GM21423 (cell line): Measurements from ENCODE around the gene MAST4.

Experiments
- ATAC-seq: cut with Tn5 transposase; IDR thresholded peaks from one replicate; pipeline ENCODE4 v1.9.1; 2021; ENCODE audit warnings: mild to moderate bottlenecking, moderate library complexity; ENCODE audit not compliant: unreplicated experiment

MAST4 gene

DNA sequence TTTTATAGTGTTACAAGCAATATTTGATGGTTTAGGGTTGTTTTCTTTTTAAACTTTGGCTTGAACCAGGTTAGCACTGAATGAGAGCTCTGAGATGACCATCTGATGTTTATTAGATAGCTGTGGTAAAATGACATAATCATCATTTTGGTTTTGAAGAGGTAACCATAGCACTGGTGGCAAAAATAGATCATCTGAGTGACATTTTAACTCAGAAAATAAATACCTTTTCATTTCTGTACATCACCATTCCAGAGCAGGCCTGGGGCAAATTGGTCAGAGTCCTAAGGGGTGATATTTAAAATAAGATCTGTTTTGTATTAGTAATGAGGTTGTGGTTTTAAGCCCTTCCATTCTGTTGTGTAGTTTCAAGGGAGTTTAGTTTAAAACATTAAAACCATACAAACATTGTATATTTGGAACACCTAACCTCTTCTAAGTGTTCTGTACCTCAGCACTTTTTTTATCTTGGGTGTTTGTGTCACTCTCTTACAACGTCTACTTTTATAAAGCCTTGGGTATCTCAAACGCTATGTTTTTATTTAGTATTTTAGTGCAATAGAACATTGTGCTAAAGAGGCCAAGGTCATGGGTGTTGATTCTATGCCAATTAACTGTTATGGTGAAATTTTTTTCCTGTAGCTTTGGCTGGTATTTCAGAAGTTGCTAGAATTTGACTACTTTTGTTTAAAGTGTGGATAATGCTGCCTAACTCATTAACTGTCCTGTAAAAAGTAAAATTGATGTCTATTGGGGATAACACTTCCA, 434.3 kb downstream of the MAST4 start:
- no peak for ATAC-seq

DNA sequence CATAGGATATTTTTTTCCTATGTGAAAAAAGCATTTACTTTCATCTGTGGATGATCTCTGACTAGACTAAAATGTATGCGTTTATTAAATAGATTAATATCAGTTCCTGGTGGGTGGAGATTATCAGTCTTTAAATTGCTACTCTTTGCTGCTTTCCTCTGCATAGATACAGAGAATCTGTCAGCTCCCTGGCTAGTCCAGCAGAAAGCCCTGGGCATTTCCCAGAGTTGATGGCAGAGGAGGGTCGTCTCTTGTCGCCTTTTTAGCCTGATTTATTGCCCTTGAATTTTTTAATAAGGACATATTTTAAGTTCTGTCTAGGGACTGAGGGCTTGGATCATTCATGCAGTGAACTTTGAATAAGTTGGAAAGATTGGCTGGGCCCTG, 434.9 kb downstream of the MAST4 start:
- ATAC-seq: no peak

DNA sequence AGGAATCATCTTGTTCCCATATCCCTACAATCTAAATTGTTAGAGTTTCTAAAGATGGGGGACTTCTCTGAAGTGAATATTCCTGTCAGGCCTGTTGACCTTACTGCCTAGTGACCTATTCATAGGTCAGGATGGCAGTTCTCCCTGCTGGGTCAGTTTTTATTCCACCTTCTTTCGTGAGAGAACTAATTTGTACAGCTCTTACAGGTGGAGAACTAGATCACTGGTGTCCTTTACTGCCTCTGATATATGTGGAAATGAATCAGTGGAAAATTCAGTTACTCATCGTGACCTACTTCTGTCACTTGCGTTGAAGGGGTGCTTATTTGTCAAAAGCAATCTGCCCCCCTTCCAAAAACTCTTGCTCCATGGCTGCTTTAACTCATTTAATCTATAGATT, 435.5 kb downstream of the MAST4 start:
- no peak for ATAC-seq

DNA sequence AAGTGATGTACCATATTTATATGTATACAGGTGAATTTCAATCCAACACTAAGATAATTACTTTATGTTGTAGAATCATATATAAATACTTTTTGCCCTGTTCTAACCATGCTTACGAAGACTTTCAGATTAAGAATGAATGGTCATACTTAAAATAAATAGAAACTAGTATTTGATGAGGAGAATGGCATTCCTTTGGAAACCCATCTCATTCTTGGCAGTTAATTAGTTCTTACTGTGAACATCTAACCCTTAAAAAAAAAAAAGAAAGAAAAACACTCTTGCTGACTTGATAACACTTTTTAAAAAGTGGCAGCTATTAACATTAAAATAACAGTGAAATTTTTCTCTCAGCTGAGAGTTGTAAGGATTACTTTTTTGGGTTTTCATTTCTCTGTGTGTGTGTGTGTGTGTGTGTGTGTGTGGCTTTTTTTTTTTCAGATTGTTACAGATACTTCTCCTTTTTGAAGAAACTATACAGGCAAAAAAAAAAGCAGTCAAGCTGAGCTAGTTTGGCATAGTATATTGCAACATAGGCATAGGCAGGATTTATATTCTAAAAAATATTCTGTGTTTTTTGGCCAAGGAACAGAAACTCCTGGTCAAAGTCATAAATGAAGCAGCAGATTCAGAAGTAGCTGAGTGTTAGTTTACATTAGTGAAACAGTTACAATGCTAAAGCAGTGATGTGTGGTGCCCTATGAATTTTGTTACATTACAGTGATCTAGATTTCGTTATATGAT, 436.9 kb downstream of the MAST4 start:
- no peak for ATAC-seq

DNA sequence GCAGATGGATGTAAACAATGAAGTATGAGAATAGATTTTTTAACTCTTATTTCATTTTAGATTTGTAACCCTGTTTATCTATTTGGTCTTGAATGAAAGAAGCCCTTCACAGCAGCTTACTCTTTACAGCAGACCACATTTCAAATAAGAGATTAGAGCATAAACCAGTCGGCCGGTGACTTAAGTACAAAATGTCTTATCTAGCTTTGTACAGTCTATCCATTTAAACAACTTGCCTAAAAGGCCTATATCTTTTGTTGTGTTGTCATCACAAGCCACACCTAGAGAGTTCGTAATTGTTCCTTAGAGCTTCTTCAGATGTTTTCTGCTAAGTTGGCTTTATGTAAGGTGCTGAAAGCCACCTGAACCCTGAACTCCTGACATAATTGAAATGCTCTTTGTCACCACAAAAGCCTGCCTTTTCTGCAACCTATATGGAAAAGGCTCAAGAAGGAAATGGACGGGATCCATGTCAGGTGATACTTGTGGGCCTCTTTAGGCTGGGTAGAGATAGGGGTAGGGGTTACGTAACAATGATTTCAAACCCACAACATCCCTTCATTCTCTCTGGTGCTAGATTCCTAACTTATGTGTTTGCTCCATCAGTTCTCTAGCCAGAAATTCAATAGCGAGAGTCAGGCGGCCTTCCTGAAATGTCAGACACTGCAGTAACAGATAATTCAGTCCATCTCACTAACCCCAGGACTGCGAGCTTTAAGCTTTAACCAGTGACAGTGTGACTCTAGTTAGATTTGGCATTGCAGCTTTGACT, 437.9 kb downstream of the MAST4 start:
- no peak for ATAC-seq

DNA sequence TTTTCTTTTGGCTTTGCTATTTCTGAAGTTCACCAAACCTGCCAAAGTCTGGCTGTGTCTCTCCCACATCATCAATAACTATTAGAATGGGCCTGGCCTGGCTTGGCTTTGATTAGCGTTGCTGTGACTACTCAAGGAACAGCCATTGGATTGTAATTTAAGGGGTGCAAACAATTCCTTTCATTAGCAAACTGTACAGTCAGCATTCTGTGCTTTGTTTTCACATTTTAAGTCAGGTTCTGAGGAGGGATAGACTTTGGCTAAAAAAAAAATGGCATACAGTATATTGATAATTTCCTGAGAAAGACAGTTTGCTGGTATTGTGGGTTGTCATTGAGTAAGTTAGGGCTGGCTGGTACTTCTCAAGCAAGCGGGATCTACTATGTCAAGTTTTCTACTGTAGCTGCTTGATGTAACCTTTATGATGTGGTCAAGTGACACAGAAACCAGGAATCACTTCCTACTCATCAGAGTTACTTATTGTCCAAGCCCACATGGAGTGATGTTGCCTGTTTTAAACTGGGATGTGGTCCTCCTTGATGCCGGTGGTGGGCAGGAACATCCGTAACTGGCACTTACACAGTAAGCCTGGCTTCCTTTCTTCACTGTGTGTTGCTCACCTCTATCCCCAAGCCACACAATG, 439.0 kb downstream of the MAST4 start:
- ATAC-seq: no peak

DNA sequence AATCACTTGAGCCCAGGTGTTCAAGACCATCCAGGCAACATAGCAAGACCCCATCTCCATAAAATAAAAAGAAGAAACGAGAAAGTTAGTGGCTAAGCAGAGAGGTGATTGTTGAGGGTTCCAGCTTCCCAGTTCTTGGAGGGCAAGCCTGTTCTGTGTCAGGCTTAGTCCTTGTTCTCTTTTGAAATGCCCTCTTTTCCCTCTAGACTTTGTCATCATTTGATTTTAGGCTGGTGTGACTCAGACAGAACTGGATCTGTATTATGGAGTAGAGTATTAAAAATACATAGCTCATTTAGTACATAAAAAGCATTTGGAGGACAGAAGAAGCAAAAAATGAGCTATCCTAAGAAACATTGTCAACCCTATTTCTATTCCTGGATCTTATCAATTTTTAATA, 441.0 kb downstream of the MAST4 start:
- no peak for ATAC-seq

DNA sequence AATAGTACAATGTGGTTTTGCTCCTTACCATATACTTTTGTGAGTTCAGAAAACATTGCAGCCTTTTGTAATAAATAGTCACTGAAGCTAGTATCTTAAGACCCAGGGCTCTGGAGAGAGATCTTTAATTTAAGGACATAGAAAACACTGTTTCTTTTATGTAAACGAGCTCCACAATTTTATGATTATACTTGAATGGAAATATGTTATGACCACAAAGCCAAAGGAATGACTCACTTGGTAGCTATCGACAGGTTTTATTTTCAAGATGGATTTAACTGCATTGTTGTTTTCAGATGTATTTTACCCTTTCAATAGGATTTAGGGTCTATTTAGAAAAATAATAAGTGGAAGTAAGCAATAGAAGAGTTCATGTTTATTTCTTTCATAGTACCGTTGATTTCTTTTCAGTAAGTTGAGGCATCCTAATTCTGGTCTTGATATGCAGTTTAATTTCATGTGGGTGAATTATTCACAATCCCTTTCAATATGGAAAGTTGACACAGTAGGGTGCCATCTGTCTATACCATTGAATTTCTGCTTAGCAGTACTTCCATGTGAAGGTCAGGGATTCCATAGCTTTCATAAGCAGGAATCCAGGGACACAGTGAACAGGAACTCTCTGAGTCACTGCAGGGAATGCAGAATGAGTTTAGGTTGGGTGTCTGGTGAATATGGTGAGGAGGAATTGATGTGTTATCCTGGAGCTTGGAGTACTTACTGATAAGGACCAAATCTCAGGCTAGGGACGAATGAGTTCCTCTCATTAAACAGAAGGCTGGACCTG, 442.8 kb downstream of the MAST4 start:
- no peak for ATAC-seq

DNA sequence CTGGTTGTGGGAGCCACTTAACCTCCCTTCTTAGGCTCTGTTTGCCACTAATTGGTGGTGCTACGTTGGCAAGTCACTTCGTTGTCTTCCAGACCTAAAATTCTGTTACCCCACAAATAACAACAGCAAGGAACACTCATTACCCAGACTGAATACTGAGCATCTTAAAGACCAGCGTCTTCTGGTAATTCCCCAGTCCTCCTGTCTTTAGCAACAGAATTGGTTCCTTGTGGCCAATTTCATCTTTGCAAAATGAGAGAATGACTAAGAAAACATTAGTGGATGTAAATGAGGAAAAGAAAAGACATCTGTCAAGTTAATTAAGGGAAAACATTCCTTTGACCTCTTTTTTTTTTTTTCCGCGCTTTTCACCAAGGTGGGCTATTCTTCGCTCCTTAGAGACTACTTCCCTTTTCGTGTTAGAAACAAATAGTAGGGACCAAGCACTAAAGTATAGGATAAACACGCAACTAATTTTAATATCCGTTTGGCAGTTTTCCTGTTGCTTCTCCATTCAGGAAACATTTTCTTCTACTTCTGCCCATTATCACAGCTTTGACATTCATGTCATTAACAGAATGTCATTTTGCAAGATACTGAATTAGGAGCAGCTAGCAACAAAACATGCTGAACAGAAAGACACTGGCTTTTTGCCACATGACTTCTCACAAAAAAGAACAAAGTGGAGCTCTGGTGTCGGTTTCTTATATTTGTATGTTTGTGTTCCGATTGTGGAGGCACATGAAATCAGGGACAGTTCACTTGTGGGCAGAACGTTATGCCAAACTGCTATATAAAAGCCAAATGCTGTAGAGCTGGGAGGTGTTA, 446.2 kb downstream of the MAST4 start:
- ATAC-seq: no peak

DNA sequence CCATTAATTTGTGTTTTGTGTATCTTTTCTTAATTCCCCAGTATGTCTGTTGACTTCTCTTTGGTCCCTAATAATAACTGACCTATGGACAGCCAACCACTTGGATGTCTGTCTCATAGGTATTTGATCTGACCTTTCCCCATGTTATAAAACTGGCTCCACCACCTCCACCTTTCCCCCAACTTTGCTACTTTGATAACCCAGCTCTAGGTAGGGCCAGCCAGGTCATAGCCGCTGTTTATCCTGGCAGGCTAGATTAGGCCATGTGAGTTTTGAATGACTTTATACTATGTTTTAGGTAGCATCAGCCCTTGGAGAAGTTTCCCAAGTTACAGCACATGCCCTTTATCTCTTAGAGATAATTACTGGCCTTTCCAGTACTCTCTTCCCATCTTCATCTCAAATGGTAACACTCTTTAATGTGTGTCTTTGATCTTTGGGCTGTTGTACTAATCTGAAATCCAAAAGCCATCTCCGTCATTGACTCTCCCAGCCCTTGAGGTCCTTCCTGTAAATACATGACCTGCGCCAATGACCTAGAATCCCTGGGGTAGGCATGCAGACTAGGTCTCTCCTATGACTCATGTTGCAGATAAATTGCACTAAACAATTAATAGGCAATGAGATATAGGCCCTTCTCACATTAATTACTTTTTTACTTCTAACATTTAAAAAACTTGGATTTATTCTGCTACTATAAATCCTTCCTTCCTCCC, 447.8 kb downstream of the MAST4 start:
- no peak for ATAC-seq

DNA sequence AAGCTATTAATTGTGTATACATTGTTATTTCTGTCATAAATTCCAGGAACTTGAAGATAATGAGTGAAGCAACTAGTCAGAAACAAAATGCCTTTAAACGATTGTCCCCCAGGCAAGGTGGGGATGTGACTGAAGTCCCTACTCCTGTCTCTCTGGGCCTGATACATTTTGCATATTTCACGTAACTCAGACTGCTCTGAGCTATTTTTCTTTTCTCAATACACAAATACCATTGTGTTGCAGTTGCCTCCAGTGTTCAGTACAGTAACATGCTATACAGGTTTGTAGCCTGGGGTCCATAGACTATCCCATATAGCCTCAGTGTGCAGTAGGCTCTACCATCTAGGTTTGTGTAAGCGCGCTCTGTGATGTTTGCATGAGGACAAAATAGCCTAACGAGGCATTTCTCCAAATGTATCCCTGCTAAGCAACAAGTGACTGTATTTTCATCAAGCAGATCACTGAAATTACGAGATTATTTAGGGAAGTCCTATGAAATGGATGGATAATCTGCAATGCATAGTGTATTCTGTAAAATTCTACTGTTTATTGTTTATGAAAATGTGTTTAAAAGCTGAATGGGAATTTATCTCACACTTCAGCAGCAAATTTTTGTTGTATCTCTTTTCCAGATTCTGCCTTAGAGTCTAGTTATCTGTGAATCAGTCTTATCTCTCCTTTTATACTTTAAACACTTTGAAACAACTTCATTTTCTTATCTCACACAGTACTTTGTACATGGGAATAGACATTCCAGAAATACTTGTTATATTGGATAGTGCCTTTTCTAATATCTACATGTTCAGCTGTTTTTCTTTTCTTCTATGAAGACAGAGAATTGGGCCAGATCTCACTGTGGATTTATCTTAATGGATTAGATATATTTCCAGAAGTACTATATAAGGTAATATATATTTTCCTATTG, 449.9 kb downstream of the MAST4 start:
- no peak for ATAC-seq

DNA sequence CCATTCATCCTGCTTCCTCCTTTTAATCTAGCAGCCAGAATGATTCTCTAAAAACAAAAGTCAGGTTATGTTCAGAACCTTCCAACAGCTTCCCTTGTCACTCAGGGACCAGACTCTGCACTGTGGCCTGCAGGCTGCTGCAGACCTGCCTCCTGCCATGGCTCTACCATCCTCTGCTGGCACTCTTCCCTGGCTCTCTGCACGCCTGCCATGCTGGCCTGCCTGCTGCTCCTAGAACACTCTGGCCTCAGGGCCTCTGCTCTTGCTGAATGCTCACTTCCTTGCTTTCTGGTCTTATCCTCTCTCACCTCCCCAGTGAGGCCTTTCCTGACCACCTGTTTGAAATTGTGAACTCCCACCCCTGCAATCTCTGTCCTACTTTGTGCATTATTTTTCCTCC, 451.0 kb downstream of the MAST4 start:
- ATAC-seq: no peak

DNA sequence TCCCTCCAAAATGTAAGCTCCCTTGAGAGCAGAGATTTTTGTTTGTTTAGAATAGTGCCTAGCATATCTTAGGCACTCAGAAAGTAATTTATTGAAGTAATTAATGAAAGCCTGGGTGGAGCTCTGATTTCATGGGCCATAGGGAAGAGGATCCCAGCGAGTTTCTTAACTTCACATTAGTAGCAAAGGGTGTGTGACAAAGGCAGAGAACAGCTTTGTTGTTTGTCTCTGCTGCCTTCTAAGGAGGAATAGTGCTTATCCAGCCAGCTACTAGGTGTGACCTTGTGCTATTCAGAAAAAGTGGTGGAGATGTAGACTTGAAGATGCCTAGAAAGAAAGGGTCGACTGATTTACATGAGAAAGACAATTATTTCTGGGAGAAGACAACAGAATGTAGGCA, 451.4 kb downstream of the MAST4 start:
- no peak for ATAC-seq

DNA sequence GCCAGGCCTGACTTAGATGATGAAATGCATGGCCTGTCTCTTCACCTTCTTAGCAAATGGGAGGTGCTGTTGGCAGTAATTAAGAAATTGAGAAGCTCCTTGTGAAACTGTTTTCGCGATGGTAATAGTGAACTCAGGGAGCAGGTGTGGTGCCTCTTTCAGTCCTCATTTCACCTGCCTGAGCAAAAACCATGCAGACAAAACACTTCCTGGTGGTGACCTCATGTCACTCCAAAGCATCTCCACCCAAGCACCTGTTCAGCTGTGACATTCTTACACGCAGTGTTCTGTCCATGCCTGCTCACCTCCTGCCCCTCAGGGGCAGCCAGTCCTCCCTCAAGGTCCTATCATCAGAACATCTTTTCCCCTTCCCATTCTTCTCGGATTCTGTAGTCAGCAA, 453.9 kb downstream of the MAST4 start:
- ATAC-seq: no peak

DNA sequence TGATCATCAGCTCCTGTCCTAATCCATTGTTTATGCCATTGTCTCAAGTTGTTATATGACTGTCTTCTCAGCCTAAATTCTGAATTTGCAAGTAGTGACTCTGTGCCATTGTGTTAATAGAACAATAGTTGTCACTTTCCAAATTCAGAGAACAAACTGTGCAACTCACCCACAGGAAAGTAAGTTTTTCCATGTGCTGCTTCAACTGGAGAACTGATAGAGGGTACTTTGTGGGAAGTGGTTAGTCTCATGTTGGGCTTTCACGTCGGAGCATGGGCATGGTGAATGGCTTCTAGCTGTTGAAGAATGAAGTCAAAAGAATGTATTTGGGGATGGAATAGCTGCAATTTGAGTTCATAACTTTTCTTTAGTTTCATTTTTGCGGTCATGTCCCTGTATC, 454.4 kb downstream of the MAST4 start:
- no peak for ATAC-seq

DNA sequence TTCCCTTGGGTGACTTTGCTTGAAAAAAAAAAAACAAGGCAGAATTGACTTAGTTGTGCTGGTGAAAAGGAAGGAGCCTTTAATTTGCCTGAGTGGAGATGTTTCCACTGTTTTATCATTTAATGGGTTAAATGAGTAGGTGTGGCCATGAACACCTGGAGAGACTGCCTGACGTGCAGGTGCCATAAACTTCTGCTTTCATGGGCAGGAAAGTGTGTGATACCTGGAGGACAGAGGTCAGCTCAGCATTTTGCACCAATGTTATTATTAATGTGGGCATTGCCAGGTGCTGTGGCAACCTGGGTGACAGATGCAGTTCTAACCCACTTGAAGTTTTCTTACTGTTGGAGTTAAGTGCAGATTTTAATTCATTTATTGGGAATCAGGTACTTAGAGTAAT, 455.0 kb downstream of the MAST4 start:
- no peak for ATAC-seq

DNA sequence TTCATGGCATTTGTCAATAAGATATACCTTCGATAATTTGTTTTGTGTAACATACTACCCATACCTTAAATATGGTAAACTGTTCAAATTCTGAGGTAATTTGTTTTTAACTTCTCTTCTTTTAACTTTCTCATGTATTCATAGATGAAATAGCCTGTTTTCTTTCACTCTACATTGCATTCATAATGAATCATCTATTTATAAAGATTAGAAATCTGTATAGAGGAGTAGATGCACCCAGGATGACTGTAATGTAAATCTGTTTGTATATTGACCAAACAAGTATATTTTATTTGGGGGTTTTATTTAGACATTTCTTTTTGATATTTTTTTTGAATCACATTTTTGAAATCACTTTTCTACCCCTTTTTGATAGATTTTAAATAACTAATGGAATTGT, 455.8 kb downstream of the MAST4 start:
- ATAC-seq: no peak

DNA sequence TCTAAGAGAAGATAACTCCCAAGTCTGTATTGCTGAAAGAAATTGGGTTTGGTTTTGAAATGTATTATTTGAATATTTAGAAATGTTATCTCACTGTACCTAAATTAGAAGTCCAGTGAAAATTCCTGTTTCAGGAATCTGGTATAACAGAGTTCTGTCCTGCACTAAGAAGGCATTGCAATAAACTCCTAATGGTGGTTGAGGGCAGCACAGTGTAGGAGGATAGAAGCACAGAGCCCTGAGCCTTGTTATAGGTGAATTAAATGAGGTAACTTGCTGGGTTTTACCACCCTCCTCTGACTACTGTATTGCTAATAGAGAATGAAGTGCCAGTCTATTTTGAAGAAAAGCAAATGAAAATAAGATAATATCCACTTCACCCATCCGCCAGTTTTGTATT, 457.0 kb downstream of the MAST4 start:
- no peak for ATAC-seq
